NCI-H460 (cell line): ENCODE measurements around the gene CSNK1A1. TPM values are rescaled to one million over a fixed set of nuclear protein-coding genes. Genes with fewer than 3 reads are reported as not detected.
A peak's percentile ranks its signal among the peaks of the same experiment; 100 is the strongest.
"Not testable (repeated sequence)": the region's sequence is repeated elsewhere in the genome, so short reads cannot be mapped to it uniquely, and the experiment has no call there.

Source experiments
- DNase-seq: peaks from one replicate; pipeline ENCODE4 v3.0.0-alpha.2; 2016; ENCODE audit warnings: low read depth; ENCODE audit errors: extremely low read depth
- total RNA-seq: library from RNA; depleted of rRNA; stranded (reverse); fragments of >200 nt; shearing (Covaris generic); gene quantifications from 2 replicates; pipeline ENCODE4 v1.2.3, GENCODE V29; 2014

Gene CSNK1A1
- total RNA-seq, 1 experiment from 2014 or later = 335 TPM

DNA sequence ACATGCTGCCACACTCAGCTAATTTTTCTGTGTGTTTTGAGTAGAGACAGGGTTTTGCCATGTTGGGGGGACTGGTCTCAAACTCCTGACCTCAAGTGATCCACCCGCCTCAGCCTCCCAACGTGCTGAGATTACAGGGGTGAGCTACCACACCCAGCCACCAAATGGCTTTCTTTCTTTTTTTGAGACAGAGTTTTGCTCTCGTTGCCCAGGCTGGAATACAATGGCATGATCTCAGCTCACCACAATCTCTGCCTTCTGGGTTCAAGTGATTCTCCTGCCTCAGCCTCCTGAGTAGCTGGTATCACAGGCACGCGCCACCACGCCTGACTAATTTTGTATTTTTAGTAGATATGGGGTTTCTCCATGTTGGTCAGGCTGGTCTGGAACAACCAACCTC lies 15.5 kb downstream of the CSNK1A1 start:
- not testable (repeated sequence) for DNase-seq

DNA sequence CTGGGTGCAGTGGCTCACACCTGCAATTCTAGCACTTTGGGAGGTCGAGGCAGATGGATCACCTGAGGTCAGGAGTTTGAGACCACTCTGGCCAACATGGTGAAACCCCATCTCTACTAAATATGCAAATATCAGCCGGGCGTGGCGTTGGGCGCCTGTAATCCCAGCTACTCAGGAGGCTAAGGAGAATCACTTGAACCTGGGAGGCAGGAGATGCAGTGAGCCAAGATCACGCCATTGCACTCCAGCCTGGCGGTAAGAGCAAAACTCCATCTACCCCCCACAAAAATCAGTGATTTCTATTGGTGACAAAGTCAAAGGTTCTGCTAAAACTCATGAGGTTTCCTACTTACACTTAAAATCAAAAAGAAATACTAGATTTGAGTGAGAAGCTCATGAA lies 18.8 kb downstream of the CSNK1A1 start:
- no peak for DNase-seq

DNA sequence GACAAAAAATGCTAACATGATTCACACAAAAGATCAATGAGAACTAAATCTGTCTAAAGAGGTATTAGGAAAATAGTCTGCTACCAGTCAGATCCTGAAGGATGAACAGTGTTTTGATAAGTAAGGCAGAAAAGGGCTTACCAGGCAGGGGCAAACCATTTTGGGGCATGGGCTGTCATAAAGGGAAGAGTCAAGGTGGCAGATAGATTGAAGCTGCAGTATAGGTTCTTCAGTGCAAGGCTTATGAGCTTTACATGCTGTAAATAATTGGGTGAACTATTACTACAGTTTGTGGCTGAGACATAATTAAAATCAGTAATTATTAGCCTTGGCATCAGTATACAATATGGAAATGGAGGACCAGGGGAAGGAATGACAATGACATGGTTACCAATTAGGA lies 21.8 kb downstream of the CSNK1A1 start:
- DNase-seq = no peak

DNA sequence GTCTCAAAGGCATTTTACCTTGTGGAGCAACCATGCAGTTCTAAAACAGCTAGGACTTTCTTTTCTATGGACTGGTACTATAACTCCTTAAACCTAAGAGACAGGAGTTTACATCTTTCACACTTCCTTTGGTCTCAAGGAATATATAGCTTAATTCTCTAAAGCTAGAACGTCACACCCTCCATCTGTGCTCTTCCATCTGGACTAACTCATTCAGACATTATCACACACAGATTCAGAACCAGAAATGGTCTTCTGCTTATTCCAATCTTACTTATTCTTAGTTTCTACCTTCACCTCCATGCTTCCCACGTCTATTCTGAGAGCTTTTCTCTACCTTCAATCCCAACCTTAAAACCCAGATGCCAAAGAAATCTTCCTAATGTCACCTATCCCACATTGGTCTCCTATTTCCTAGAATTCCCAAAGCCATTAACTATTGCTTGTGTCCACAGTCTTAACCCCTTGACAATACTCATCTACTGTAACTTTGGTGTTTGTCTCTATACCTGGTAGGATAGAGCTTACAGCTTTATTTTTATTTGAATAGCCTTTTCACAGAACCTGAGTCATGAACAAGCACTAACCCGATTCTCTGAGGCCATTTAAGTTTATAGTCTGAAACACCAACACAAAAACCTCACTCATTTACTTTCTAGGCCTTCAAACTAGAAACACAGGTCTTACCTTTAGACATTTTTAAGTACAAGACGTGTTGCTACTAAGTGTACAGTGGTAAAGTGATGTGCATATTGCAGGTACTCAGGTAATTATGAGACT lies 22.8 kb downstream of the CSNK1A1 start:
- DNase-seq = no peak

DNA sequence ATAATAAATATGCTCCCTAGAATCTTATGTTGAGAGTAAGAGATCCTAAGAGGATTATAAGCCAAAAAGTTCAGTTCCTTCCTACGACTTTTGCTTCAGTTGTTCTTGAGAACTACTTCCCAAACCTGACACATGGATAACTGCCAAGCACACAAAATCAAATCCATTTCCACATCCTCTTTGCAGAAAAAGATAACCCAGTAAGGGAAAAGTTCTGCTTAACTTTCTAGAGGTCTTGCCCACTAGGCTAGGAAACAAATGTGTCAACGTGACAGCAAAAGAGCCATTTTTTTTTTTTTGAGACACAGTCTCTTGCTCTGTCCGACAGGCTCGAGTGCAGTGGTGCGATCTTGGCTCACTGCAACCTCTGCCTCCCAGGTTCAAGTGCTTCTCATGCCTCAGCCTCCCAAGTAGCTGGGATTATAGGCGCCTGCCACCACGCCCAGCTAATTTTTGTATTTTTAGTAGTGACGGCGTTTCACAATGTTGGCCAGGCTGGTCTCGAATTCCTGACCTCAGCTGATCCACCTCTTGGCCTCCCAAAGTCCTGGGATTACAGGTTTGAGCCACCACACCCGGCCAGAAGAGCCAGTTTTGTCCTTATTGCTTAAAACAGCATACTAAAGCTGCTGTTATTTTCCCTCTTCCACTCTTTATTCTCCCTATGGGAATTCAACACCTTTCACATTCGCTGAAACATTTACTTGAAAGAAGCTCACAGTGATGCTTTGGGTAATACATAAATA lies 24.2 kb downstream of the CSNK1A1 start:
- DNase-seq = no peak

DNA sequence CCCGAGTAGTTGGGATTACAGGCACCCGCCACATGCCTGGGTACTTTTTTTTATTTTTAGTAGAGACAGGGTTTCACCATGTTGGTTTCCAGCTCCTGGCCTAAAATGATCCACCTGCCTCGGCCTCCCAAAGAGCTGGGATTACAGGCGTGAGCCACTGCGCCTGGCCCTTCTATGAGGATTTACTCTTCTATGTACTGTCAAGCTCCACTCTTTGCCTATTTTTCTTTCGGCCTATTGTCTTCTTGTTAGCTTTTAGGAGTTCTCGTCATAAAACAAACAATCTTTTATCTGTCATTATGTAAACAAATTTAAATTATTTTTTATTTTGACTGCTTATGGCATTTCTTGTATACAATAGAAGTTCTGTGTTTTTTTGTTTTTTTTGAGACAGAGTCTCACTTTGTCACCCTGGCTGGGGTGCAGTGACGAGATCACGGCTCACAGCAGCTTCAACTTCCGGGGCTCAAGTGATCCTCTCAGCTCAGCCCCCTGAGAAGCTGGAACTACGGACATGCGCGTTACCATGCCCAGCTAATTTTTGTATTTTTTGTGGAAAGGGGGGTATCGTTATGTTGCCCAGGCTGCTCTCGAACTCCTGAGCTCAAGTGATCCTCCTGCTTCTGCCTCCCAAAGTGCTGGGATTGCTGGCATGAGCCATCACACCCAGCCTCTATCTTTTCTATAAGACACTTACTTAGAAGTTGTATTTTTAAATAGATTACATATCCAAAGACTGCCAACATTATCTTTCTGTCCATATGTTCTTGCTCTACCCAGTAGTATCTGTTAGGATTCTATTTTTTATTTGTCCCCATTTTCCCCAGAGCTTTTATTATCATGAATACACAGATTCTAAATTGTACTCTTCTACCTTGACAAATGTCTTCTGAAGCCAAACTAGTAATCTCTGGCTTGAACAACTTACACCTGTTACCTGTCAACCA lies 29.2 kb downstream of the CSNK1A1 start:
- peak; percentile 4 for DNase-seq

DNA sequence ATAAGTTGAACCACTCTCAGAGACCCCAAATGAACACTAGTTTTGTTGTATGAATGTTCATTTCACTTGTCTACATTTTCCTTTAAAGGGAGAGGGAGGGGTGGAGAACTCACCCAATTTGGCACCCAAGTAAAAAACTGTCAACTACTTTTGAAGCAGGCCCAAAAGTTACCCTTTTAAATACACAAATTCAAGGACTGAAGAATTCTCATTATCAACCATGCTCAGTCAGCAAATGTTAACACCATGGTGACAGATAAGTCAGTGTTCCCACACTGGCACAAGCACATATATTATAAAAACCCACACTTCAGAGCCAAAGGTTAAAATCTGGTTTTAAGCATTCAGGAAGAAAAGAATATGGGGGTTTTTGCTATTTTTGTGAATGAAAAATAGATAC lies 31.6 kb downstream of the CSNK1A1 start:
- no peak for DNase-seq

DNA sequence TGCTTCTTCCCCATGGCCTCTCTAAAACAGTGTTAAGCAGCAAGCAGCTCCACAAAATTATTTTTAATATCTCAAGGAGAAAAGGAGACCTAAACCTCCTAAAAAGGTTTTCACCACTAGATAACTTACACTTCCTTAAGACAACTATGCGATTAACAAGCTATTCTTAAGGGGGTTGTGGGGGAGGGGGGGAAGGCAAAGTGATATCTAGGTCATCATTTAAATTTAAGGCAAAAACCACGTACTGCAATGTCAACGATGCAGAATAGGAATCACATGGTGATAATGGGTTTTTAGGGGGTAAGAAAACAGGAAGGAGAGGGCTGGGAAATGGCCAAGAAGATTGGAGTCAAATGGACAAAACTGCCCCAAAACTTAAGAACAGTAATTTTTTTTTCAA lies 32.6 kb downstream of the CSNK1A1 start:
- no peak for DNase-seq

DNA sequence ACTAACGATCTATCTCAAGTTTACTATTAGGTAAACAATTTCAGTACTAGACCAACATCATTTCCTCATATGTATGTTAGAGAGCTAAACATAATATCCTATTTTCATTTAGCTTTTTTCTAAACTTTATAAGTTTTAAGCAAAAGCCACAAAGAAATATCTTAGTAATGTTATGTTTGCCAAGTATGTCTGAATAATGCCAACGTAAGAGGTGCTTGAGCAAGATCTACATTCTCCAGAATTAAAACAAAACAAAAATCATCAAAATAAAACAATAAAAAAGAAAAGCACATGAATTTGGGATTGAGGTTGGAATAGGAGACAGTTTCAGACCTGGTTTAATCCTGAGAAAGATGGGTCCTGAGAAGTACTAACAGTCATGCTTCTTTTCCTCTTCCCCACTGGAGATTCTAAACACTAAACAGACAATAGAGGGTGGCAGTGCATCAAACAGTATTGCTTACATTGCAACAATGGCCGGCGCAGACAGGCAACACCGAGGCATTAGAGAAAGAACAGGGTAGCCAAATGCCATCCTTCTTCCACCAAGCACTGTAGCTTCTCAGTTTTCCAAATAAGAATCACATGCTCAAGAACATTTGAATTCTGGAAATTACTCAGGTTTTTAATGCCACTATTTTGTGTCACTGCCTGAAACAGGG lies 33.6 kb downstream of the CSNK1A1 start:
- peak; percentile 13 for DNase-seq

DNA sequence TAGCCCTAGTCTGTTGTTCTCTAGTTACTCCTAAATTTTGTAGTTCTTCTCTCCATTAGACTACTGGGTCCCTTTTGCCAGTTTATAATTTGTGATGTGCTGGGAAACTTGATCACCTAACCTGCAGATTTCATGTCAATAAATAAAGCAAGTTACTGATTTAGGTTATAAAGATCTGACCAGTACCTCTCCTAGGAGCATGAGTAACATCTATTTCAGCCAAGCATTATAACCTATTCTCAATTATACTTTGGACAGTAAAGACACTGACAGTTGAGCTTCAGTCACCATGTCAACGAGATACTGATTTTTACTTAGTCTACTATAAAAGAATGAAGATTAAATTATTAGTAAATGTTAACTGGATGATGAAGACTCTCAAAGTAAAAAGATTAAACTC lies 36.7 kb downstream of the CSNK1A1 start:
- no peak for DNase-seq

DNA sequence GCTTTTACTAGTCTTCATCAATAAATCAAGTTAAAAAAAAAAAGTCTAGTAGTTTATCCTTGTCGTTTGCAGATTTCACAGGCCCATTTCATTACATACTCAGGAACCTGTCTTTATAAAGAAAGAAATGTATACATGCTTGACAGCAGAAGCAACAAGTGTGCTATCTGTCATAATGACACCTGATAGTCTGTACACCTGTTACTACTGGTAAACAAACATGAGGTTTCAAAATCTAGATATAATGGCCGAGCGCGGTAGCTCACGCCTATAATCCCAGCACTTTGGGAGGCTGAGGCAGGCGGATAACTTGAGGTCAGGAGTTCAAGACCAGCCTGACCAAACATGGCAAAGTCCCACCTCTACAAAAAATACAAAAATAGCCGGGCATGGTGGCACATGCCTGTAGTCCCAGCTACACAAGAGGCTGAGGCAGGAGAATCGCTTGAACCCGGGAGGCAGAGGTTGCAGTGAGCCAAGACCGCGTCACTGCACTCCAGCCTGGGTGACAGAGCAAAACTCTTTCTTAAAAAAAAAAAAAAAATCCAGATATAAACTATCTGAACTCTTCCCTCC lies 37.8 kb downstream of the CSNK1A1 start:
- DNase-seq = not testable (repeated sequence)

DNA sequence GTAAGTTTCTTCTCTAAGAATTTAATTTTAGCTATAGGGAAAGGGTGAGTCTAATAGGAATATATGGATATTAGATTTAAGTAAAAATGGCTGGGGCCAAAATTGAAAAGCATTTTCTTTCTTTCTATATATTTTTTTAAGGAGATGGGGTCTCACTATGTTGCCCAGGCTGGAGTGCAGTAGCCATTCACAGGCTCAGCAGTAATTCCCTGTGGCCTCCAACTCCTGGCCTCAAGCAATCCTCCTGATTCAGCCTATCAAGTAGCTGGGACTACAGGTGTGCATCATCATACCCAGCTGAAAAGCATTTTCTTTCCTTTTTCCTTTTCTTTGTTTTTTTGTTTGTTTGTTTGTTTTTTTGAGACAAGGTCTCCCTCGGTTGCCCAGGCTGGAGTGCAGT lies 41.1 kb downstream of the CSNK1A1 start:
- DNase-seq = no peak

DNA sequence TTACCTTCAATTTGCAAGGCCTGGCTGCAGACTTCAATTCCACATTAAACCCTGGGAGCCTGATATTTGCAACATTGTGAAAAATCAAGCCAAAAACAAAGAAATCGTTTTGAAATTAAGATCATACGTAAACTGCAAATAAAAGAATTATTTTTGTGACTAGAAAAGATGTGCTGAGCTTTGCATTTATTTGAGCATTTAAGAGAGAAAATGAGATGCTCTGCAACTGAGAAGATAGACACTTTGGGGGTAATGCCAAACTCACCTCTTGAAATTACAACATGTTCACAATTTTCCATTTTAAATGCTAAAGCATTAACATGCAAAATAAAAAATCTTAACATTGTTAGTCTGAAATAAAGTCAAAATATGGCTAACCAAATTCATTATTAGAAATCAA lies 46.6 kb downstream of the CSNK1A1 start:
- DNase-seq = no peak

DNA sequence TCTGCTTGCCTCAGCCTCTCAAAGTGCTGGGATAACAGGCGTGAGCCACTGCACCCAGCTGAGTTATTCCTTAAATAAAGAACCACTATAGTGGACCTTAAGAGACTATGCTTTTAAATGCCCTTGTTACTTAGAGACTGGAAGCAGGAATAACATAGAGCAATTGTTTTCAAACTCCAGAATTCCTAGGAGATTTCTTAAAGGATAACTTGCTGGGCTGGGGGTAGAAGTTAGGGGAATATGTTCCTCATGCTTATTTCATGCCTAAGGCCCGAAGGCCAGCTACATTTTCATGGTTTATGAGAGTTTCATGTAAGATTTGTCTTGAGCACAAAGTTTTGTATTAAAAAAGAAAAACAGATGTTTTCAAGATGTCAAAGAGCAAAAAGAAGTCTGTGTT lies 48.2 kb downstream of the CSNK1A1 start:
- DNase-seq = no peak

DNA sequence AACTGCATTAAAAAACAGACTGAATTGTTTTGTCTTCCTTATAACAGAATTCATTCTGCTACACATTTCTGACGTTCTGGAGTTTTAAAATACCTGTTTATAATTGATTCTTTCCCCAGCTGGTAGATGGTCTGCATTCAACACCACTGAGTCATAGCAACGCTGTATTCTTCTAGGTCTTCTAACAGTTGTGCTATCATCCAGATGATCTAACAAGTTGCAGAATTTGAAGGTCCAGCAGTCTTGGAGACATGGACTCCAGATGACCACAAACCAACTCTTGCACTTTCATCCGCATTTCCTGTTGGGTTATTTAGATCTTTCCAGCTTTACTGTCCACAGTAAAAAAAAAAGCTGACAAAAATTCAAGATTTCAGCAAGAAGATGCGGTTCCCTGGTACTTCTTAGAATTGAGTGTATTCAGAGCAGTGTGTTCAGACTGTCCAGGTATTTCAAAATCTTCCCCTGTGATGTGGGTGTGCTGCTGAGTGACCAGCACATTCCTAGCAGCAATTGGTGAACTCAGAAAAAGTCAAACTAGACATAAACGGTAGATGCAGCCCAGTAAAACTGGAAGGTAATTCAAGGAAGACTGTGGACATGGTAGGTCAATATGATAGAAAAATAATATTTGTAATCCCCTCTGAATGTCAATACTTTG lies 50.2 kb downstream of the CSNK1A1 start:
- no peak for DNase-seq

DNA sequence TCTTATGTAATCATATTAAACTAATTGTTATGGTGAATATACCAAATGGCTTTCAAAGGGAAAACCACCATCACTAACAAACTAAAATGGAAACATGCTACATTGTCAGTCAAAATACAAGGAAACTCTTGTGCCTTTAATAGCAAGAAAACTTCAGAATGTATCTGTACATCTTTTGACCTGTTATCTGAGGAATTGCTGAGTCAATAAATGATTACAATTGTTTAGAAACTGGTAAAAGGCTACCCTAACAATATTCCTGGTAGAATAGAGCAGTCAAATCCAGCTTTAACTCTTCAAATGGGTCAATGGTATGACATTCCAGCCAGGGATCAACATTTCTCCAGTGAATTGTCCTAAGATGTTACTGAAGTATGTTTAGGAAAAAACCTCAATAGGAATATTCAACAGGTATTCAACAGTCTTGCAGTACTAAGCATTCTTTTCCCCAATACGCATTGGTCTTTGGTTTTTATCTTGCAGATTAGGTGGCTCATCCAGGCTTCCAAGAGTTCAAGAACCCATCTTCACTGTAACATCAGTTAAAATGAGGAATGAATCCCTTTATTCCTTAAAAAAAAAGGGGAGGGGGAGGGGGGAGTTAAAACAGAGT lies 52.4 kb downstream of the CSNK1A1 start:
- DNase-seq = no peak

DNA sequence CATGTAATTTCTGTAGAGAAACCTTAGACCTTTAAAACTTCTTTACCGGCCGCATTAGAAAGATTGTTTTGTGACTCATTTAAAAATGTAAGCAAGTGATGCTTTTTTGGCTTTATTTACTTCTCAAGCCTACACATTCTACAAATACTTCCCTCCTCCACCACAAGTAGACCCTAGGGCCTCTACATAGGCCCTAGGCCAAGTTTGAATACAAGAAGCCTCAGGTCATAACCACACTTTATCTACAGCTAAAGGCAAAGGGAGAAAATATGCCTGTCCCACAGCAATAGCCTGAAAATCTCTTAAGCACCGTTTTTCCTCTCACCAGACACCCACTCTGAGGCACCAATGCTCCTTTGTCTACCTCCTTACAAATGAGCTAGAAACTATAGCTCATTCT lies 53.9 kb downstream of the CSNK1A1 start:
- no peak for DNase-seq

DNA sequence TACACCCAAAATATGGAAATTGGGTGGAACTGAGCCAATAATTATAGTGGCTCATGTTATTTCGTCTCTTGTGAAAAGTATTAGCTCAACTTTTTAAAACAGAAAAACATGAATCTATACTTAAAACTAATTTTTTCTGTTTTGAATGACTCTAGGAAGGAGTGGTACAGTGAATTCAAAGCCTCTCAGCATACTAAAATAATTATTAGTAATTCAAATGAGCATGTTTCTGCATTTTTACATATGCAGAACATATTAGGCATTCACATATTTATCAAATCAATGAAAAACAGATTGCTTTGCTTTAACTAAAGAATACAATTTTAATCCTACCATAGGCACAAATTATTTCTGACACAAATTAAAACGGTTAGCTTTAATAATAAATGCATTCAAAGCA lies 54.3 kb downstream of the CSNK1A1 start:
- no peak for DNase-seq

DNA sequence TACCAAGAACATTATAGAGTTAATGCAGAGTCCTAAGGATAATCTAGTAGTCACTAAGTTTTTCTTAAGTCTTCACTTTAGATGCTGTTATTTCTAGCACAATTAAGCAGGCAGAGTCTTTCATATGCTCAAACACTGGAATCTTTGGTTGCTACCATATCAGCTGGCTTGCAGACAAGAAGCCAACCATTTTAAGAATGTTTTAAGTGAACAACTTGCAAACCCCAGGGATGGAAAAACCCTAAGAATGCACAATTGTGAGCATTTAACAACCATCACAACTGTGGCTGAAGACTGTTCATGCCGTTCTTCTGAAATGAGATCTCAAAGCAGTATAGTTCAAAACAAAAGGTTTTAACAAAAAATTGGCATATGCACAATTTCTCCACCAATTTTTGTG lies 55.1 kb downstream of the CSNK1A1 start:
- DNase-seq = no peak
